HG03354 (cell line): ENCODE results near the gene GDAP2.

ENCODE experiments used
- ATAC-seq: cut with Tn5 transposase; IDR thresholded peaks from one replicate; pipeline ENCODE4 v1.9.1; 2021; ENCODE audit warnings: mild to moderate bottlenecking; ENCODE audit not compliant: unreplicated experiment, poor library complexity, severe bottlenecking

The GDAP2 gene

GRCh38 chr1:117904485-117904884, 24.9 kb downstream of the GDAP2 start:
- ATAC-seq, result no peak

- no peak for ATAC-seq
Observed at GRCh38 chr1:117902944-117903343, 26.5 kb downstream of the GDAP2 start.

- no peak for ATAC-seq
Observed at GRCh38 chr1:117899801-117900200, 29.6 kb downstream of the GDAP2 start.

GRCh38 chr1:117897551-117897950, 31.9 kb downstream of the GDAP2 start:
- no peak for ATAC-seq

GRCh38 chr1:117895482-117896114, 33.8 kb downstream of the GDAP2 start:
- peak; percentile 92 for ATAC-seq

- no peak for ATAC-seq
Observed at GRCh38 chr1:117894078-117894477, 35.3 kb downstream of the GDAP2 start.

- ATAC-seq, result peak; percentile 71
Observed at GRCh38 chr1:117892512-117892911, 36.9 kb downstream of the GDAP2 start.

GRCh38 chr1:117890452-117890851, 39.0 kb downstream of the GDAP2 start:
- no peak for ATAC-seq

GRCh38 chr1:117886101-117886795, 43.2 kb downstream of the GDAP2 start:
- ATAC-seq, result no peak

- no peak for ATAC-seq
Observed at GRCh38 chr1:117883616-117884015, 45.8 kb downstream of the GDAP2 start.

GRCh38 chr1:117879284-117879683, 50.1 kb downstream of the GDAP2 start:
- ATAC-seq, result no peak

- ATAC-seq, result no peak
Observed at GRCh38 chr1:117877823-117878222, 51.6 kb downstream of the GDAP2 start.

GRCh38 chr1:117871013-117871412, 58.4 kb downstream of the GDAP2 start:
- ATAC-seq, result no peak

GRCh38 chr1:117861694-117862093, 67.7 kb downstream of the GDAP2 start:
- no peak for ATAC-seq

- ATAC-seq, result no peak
Observed at GRCh38 chr1:117860896-117861610, 68.4 kb downstream of the GDAP2 start.

- no peak for ATAC-seq
Observed at GRCh38 chr1:117859901-117860300, 69.5 kb downstream of the GDAP2 start.

- ATAC-seq, result no peak
Observed at GRCh38 chr1:117857418-117857817, 72.0 kb downstream of the GDAP2 start.

GRCh38 chr1:117852853-117853553, 76.4 kb downstream of the GDAP2 start:
- ATAC-seq, result no peak

- ATAC-seq, result no peak
Observed at GRCh38 chr1:117851687-117852086, 77.7 kb downstream of the GDAP2 start.

GRCh38 chr1:117846674-117847425, 82.6 kb downstream of the GDAP2 start:
- no peak for ATAC-seq
